GM10266 (cell line): ENCODE measurements around the gene ITPRIP.
A peak's percentile ranks its signal among the peaks of the same experiment; 100 is the strongest.

ENCODE experiments used
- DNase-seq: peaks from one replicate; pipeline ENCODE4 v3.0.0; 2012; ENCODE audit errors: extremely low spot score
- CTCF ChIP-seq: IDR thresholded peaks from 2 replicates; pipeline ENCODE4 v1.5.1; 2012; ENCODE audit warnings: mild to moderate bottlenecking, low read depth; ENCODE audit not compliant: control insufficient read depth, insufficient read depth; ENCODE audit errors: missing control alignments

ITPRIP gene

GRCh38 chr10:104273899-104274575 lies 64.2 kb downstream of the ITPRIP start:
- DNase-seq, result no peak

GRCh38 chr10:104273286-104273685 lies 65.0 kb downstream of the ITPRIP start:
- TF ChIP-seq CTCF, result no peak
- DNase-seq, result no peak

More at GRCh38 chr10:104273899-104274575, 64.2 kb downstream of the ITPRIP start:
- TF ChIP-seq CTCF, result no peak

GRCh38 chr10:104268713-104269645 lies 69.3 kb downstream of the ITPRIP start, which contains the start of gene GSTO2:
TSS of gene GSTO2 (plus strand) at chr10:104269184. CDS start at chr10:104274916, 5,732 bp downstream.
- peak; percentile 99 for DNase-seq
- no peak for TF ChIP-seq CTCF

- no peak for DNase-seq
- TF ChIP-seq CTCF, result no peak
Observed at GRCh38 chr10:104268405-104268712, 69.9 kb downstream of the ITPRIP start.

GRCh38 chr10:104267721-104268404 lies 70.4 kb downstream of the ITPRIP start:
- no peak for TF ChIP-seq CTCF

GRCh38 chr10:104264783-104265182 lies 73.5 kb downstream of the ITPRIP start:
- no peak for TF ChIP-seq CTCF
- DNase-seq, result no peak

More at GRCh38 chr10:104267721-104268404, 70.4 kb downstream of the ITPRIP start:
- DNase-seq, result no peak
